ENCODE measurements around the gene MPST.

The MPST gene

DNA sequence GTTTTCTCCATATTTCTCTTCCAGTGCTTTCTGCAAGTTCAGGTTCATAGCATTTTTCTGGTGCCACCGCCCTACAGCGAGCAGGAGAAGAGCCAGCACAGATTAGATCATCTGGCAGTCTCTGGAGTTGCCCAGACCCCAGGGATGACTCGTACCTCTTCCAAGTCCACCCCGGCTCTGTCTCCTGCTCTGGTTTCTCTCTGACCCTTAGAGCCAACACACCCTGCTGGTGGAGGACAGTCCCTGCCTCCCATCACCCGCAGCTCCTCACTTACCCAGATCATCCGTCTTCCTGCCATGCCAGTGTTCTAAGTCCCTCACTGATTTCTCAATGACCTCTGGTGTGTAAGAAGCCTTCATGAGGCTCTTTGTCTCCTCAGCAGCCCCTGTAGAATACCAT lies 28.3 kb upstream of the MPST start:
- H3K9ac ChIP-seq, result no peak overlapping the region
- no peak overlapping the region for H2AFZ ChIP-seq
- H3K4me1 ChIP-seq, result no peaks in the 10 kb centered on the region
- no peak overlapping the region for H3K4me3 ChIP-seq (ENCODE audit: low read depth, low read length)
- no peaks in the 10 kb centered on the region for H3K36me3 ChIP-seq (ENCODE audit: control insufficient read depth, insufficient read depth, low read length)
- no peak overlapping the region for H3K4me2 ChIP-seq (ENCODE audit: low read length)
- no peaks in the 10 kb centered on the region for H3K79me2 ChIP-seq
- no peak overlapping the region for H3K27ac ChIP-seq
- no peak for TF ChIP-seq CTCF (IDR thresholded peaks at IDR 0.05)
- H3K9me3 ChIP-seq (ENCODE audit: control insufficient read depth, low read length), result no peaks in the 10 kb centered on the region
- peaks cover 3% of the 10 kb centered on the region for H3K27me3 ChIP-seq (ENCODE audit: control insufficient read depth, insufficient read depth, low read length)

DNA sequence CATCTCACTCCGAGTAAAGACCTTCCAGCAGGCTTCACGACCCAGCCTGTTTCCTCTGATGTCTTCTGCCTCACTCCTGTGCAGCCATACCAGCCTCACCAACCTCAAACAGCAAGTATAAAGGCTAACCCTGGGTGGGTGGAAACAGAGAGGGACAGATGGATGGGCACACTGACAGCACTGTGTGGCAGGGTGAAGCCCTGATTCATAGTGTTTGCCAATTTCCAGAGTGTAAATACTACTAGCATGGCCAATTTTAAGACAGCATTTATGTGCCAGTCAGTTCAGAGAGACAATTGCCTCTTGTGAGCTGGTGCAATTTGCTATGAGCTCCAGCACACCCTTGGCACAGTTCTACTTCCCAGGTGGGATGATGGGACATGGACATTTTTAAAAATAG lies 21.8 kb upstream of the MPST start:
- Histone ChIP-seq H3K36me3 (ENCODE audit: control insufficient read depth, insufficient read depth, low read length) (no peaks in the 10 kb centered on the region), H3K9ac (no peak overlapping the region), H3K4me1 (no peaks in the 10 kb centered on the region), H3K4me2 (ENCODE audit: low read length) (no peak overlapping the region), H3K4me3 (ENCODE audit: low read depth, low read length) (no peak overlapping the region), H3K79me2 (no peaks in the 10 kb centered on the region), H2AFZ (no peak overlapping the region), H3K27me3 (ENCODE audit: control insufficient read depth, insufficient read depth, low read length) (peaks cover 3% of the 10 kb centered on the region), H3K27ac (no peak overlapping the region), H3K9me3 (ENCODE audit: control insufficient read depth, low read length) (no peaks in the 10 kb centered on the region)
- no peak for TF ChIP-seq CTCF (IDR thresholded peaks at IDR 0.05)

- Histone ChIP-seq H3K9me3 (ENCODE audit: control insufficient read depth, low read length) (no peaks in the 10 kb centered on the region), H3K36me3 (ENCODE audit: control insufficient read depth, insufficient read depth, low read length) (no peaks in the 10 kb centered on the region), H3K27me3 (ENCODE audit: control insufficient read depth, insufficient read depth, low read length) (peaks cover under 1% of the 10 kb centered on the region), H3K4me1 (no peaks in the 10 kb centered on the region), H2AFZ (no peak overlapping the region), H3K27ac (no peak overlapping the region), H3K4me2 (ENCODE audit: low read length) (no peak overlapping the region), H3K9ac (no peak overlapping the region), H3K4me3 (ENCODE audit: low read depth, low read length) (no peak overlapping the region), H3K79me2 (no peaks in the 10 kb centered on the region)
- TF ChIP-seq CTCF (IDR thresholded peaks at IDR 0.05), result no peak
These were observed 20.8 kb upstream of the MPST start for GRCh38 chr22:36998620-36999351.

DNA sequence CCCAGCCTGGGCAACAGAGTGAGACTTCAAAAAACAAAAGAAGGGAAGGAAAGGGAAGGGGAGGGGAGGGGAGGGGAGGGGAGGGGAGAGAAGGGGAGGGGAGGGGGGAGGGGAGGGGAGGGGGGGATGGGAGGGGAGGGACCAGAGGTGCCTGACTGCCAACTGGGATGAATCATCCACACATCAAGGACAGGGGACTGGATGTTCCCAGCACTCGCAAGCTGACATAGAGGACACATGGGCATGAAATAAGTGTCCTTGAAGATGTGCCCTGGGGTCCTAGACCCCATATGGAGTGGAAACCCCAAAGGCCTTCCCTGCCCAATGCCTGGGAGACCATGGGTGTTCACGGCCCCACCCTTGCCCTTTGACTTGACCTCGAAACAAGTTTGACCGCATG lies 20.1 kb upstream of the MPST start:
- Histone ChIP-seq H3K27me3 (ENCODE audit: control insufficient read depth, insufficient read depth, low read length) (no peaks in the 10 kb centered on the region), H3K79me2 (no peaks in the 10 kb centered on the region), H3K4me1 (no peaks in the 10 kb centered on the region), H3K9ac (no peak overlapping the region), H2AFZ (no peak overlapping the region), H3K4me2 (ENCODE audit: low read length) (no peak overlapping the region), H3K9me3 (ENCODE audit: control insufficient read depth, low read length) (no peaks in the 10 kb centered on the region), H3K27ac (no peak overlapping the region), H3K36me3 (ENCODE audit: control insufficient read depth, insufficient read depth, low read length) (no peaks in the 10 kb centered on the region), H3K4me3 (ENCODE audit: low read depth, low read length) (no peak overlapping the region)
- TF ChIP-seq CTCF (IDR thresholded peaks at IDR 0.05), result no peak
